ENCODE data around the gene SERPINF2. TPM values are rescaled to one million over a fixed set of nuclear protein-coding genes. Genes with fewer than 3 reads are reported as not detected.
A peak's percentile ranks its signal among the peaks of the same experiment; 100 is the strongest.
"Not testable (repeated sequence)": the region's sequence is repeated elsewhere in the genome, so short reads cannot be mapped to it uniquely, and the experiment has no call there.

The SERPINF2 gene
- total and polyA plus RNA-seq, 4 donors: 13.7 to 78.9 (median 58.0) TPM

GRCh38 chr17:1762233-1762900 is 19.7 kb downstream of the SERPINF2 start:
- DNase-seq (no peak), ATAC-seq (ENCODE audit: insufficient read depth, low FRiP score) (peak; percentile 8)
- WGBS, 2 donors: 72 to 75% methylated on average over 21 of the region's 21 CpGs
- Histone ChIP-seq H3K9ac (ENCODE audit: insufficient read depth in 1 of 2, low read length in 2 of 2) (no peak overlapping the region), H3K9me3 (ENCODE audit: control insufficient read depth in 4 of 4, insufficient read depth in 3 of 4, low read length in 3 of 4) (no peaks in the 10 kb centered on the region), H3K27ac (ENCODE audit: low read depth in 1 of 2, low read length in 1 of 2) (peak overlapping the region in 1 of 2 donors; percentile 17), H3K4me1 (ENCODE audit: control insufficient read depth in 5 of 5, insufficient read depth in 5 of 5, low read length in 5 of 5) (peaks cover 0 to 29% (median 9%) of the 10 kb centered on the region in 5 donors), H3K27me3 (ENCODE audit: control insufficient read depth in 3 of 3, insufficient read depth in 3 of 3, low read length in 2 of 3) (no peaks in the 10 kb centered on the region), H3K4me3 (no peak overlapping the region), H3K36me3 (ENCODE audit: control insufficient read depth in 4 of 4, insufficient read depth in 4 of 4, low read length in 4 of 4) (no peaks in the 10 kb centered on the region)
- no peak for TF ChIP-seq CTCF (IDR thresholded peaks at IDR 0.05; ENCODE audit: control extremely low read depth, extremely low read depth)

GRCh38 chr17:1762901-1763898 is 20.5 kb downstream of the SERPINF2 start:
- H3K27ac ChIP-seq (ENCODE audit: low read depth in 1 of 2, low read length in 1 of 2): peak overlapping the region; percentile 17 to 66
- H3K4me1 ChIP-seq (ENCODE audit: control insufficient read depth in 5 of 5, insufficient read depth in 5 of 5, low read length in 5 of 5): peaks cover 0 to 29% (median 9%) of the 10 kb centered on the region in 5 donors
- no peaks in the 10 kb centered on the region for H3K36me3 ChIP-seq (ENCODE audit: control insufficient read depth in 4 of 4, insufficient read depth in 4 of 4, low read length in 4 of 4)
- H3K27me3 ChIP-seq (ENCODE audit: control insufficient read depth in 3 of 3, insufficient read depth in 3 of 3, low read length in 2 of 3): no peaks in the 10 kb centered on the region
- no peaks in the 10 kb centered on the region for H3K9me3 ChIP-seq (ENCODE audit: control insufficient read depth in 4 of 4, insufficient read depth in 3 of 4, low read length in 3 of 4)
- peak overlapping the region; percentile 11 to 47 for H3K9ac ChIP-seq (ENCODE audit: insufficient read depth in 1 of 2, low read length in 2 of 2)
- WGBS, 2 donors: 65 to 67% methylated on average over 22 of the region's 22 CpGs
- H3K4me3 ChIP-seq: no peak overlapping the region
- ATAC-seq (ENCODE audit: insufficient read depth, low FRiP score): no peak
- peak; percentile 45 to 65 (median 49) for DNase-seq
- TF ChIP-seq CTCF (IDR thresholded peaks at IDR 0.05; ENCODE audit: control extremely low read depth, extremely low read depth): no peak

- TF ChIP-seq CTCF (IDR thresholded peaks at IDR 0.05; ENCODE audit: control extremely low read depth, extremely low read depth): no peak
- peak; percentile 31 for ATAC-seq (ENCODE audit: insufficient read depth, low FRiP score)
- H3K27me3 ChIP-seq (ENCODE audit: control insufficient read depth in 3 of 3, insufficient read depth in 3 of 3, low read length in 2 of 3): no peaks in the 10 kb centered on the region
- peak; percentile 57 to 72 (median 65) for DNase-seq
- peak overlapping the region in 1 of 2 donors; percentile 26 for H3K9ac ChIP-seq (ENCODE audit: insufficient read depth in 1 of 2, low read length in 2 of 2)
- WGBS, 2 donors: 8 to 27% methylated on average over 11 of the region's 11 CpGs
- no peak overlapping the region for H3K4me3 ChIP-seq
- peaks cover 0 to 29% (median 9%) of the 10 kb centered on the region in 5 donors for H3K4me1 ChIP-seq (ENCODE audit: control insufficient read depth in 5 of 5, insufficient read depth in 5 of 5, low read length in 5 of 5)
- H3K27ac ChIP-seq (ENCODE audit: low read depth in 1 of 2, low read length in 1 of 2): peak overlapping the region in 1 of 2 donors; percentile 61
- H3K36me3 ChIP-seq (ENCODE audit: control insufficient read depth in 4 of 4, insufficient read depth in 4 of 4, low read length in 4 of 4): no peaks in the 10 kb centered on the region
- no peaks in the 10 kb centered on the region for H3K9me3 ChIP-seq (ENCODE audit: control insufficient read depth in 4 of 4, insufficient read depth in 3 of 4, low read length in 3 of 4)
These were observed 21.6 kb downstream of the SERPINF2 start for GRCh38 chr17:1764284-1764683.

- H3K4me3 ChIP-seq; H3K36me3 ChIP-seq (ENCODE audit: control insufficient read depth in 4 of 4, insufficient read depth in 4 of 4, low read length in 4 of 4); ATAC-seq (ENCODE audit: insufficient read depth, low FRiP score); H3K27me3 ChIP-seq (ENCODE audit: control insufficient read depth in 3 of 3, insufficient read depth in 3 of 3, low read length in 2 of 3); H3K9me3 ChIP-seq (ENCODE audit: control insufficient read depth in 4 of 4, insufficient read depth in 3 of 4, low read length in 3 of 4); DNase-seq: not testable (repeated sequence)
- 81 to 87% methylated on average over 7 of the region's 7 CpGs for WGBS, 2 donors
- Histone ChIP-seq H3K4me1 (ENCODE audit: control insufficient read depth in 5 of 5, insufficient read depth in 5 of 5, low read length in 5 of 5) (peaks cover 0 to 31% (median 9%) of the 10 kb centered on the region in 5 donors), H3K27ac (ENCODE audit: low read depth in 1 of 2, low read length in 1 of 2) (peak overlapping the region in 1 of 2 donors; percentile 61), H3K9ac (ENCODE audit: insufficient read depth in 1 of 2, low read length in 2 of 2) (peak overlapping the region in 1 of 2 donors; percentile 26)
These were observed 22.0 kb downstream of the SERPINF2 start for GRCh38 chr17:1764705-1765104.
